ENCODE measurements around the gene AZGP1. TPM values are rescaled to one million over a fixed set of nuclear protein-coding genes. Genes with fewer than 3 reads are reported as not detected.

The AZGP1 gene
- total and polyA plus RNA-seq, 2 of the 13 experiments (the other 11 are each of a cell fraction or from before 2014, with no cell fraction given) = 93.8 to 229 TPM

GRCh38 chr7:100017300-100017699 is 41.5 kb upstream of the AZGP1 start:
- in situ Hi-C loops (cut with HindIII; ENCODE audit: extremely low pct_ligation_motif_present, low pct_unique_long_range_greater_than_20kb) (no loop called here), intact Hi-C loops (cut with micrococcal nuclease; ENCODE audit: unreplicated experiment) (loop anchor here (2.0 kb wide), 1 partner anchor 20 kb away; no protein-coding TSS in a partner anchor)
- FAIRE-seq = no peak
- Histone ChIP-seq H3K9me3 (ENCODE audit: low read length) (no peaks in the 10 kb centered on the region), H3K36me3 (replicated peaks in 1 of 2; ENCODE audit: control insufficient read depth in 1 of 2, insufficient read depth in 2 of 2, low read length in 2 of 2) (peaks cover 6 to 22% of the 10 kb centered on the region in 2 experiments), H3K4me1 (ENCODE audit: insufficient read depth, low read length) (peaks cover 82% of the 10 kb centered on the region), H3K27ac (ENCODE audit: extremely low read length, insufficient read depth, low read length) (peak overlapping the region; percentile 93), H3K79me2 (ENCODE audit: insufficient read depth, low read length) (peaks cover 63% of the 10 kb centered on the region), H4K20me1 (ENCODE audit: insufficient read depth, low read length) (peaks cover 22% of the 10 kb centered on the region), H3K4me3 (replicated peaks in 1 of 3; ENCODE audit: insufficient read depth in 1 of 3, low read depth in 2 of 3, low read length in 3 of 3) (peak overlapping the region; percentile 92 to 94 (median 93)), H3K9ac (ENCODE audit: insufficient read depth, low read depth, low read length) (peak overlapping the region; percentile 94), H3K4me2 (ENCODE audit: low read depth, low read length) (peak overlapping the region; percentile 90), H3K27me3 (ENCODE audit: control insufficient read depth in 1 of 2, insufficient read depth in 2 of 2, low read length in 2 of 2) (no peaks in the 10 kb centered on the region; a peak in 1 of 5 replicates), H2AFZ (ENCODE audit: low read length) (no peak overlapping the region)
- ATAC-seq = no peak
- WGBS (ENCODE audit: low lambda C conversion rate) = 5% methylated on average over 11 of the region's 11 CpGs
- no TSS peak for BruUV-seq (replicated peaks)
- CTCF ChIA-PET (ENCODE audit: low intra/inter-chr PET ratio, low total read pairs) = no interaction called here
- POLR2A ChIA-PET = interaction anchor here (0.7 to 6.6 kb wide), 9 partner anchors 9 to 104 kb away, joined by 3 to 212 read pairs (median 5); partner anchors contain the start of gene ZSCAN21
- DNase-seq (ENCODE audit: low spot score) = peak; percentile 67
- TF ChIP-seq WIZ (CRISPR knock-in tag; IDR thresholded peaks at IDR 0.05) (no peak), ZNF556 (CRISPR knock-in tag; IDR thresholded peaks at IDR 0.05; ENCODE audit: borderline replicate concordance) (0 out of 2 replicates have a peak, but pooled peaks have one; percentile 27), NCOA5 (CRISPR knock-in tag; IDR thresholded peaks at IDR 0.05) (no peak), ZNF747 (CRISPR knock-in tag; IDR thresholded peaks at IDR 0.05; ENCODE audit: borderline replicate concordance) (no peak), FOXA3 (CRISPR knock-in tag; IDR thresholded peaks at IDR 0.05) (peak; percentile 95), RCOR2 (CRISPR knock-in tag; IDR thresholded peaks at IDR 0.05) (peak; percentile 56; the same call in 1 of the 2 replicates), KDM1A (CRISPR knock-in tag; IDR thresholded peaks at IDR 0.05) (peak; percentile 31; the same call in 1 of the 2 replicates), ZBTB34 (CRISPR knock-in tag; IDR thresholded peaks at IDR 0.05) (no peak), CBX1 (IDR thresholded peaks at IDR 0.05; ENCODE audit: low read depth) (peak; percentile 38), ZNF234 (CRISPR knock-in tag; conservative IDR thresholded peaks at IDR 0.05) (no peak), TAF1 (CRISPR knock-in tag; IDR thresholded peaks at IDR 0.05) (no peak), ZSCAN9 (CRISPR knock-in tag; IDR thresholded peaks at IDR 0.05; ENCODE audit: borderline replicate concordance) (peak; percentile 47; the same call in 1 of the 2 replicates), ZNF224 (CRISPR knock-in tag; IDR thresholded peaks at IDR 0.05) (no peak), ZMYM4 (CRISPR knock-in tag; IDR thresholded peaks at IDR 0.05) (peak; percentile 36), ZMYM3 (CRISPR knock-in tag; IDR thresholded peaks at IDR 0.05) (peak; percentile 66), ZNF18 (CRISPR knock-in tag; IDR thresholded peaks at IDR 0.05; ENCODE audit: insufficient replicate concordance) (no peak), ZNF331 (CRISPR knock-in tag; IDR thresholded peaks at IDR 0.05) (peak; percentile 69; the same call in 1 of the 2 replicates), SALL1 (CRISPR knock-in tag; IDR thresholded peaks at IDR 0.05) (peak; percentile 76), ZNF460 (CRISPR knock-in tag; IDR thresholded peaks at IDR 0.05; ENCODE audit: borderline replicate concordance) (peak; percentile 75; the same call in 1 of the 2 replicates), FOXO1 (CRISPR knock-in tag; IDR thresholded peaks at IDR 0.05) (peak; percentile 39; the same call in 1 of the 2 replicates), PHF21A (CRISPR knock-in tag; IDR thresholded peaks at IDR 0.05) (peak; percentile 58; the same call in 1 of the 2 replicates), MIXL1 (CRISPR knock-in tag; IDR thresholded peaks at IDR 0.05) (0 out of 2 replicates have a peak, but pooled peaks have one; percentile 16), ZGPAT (CRISPR knock-in tag; IDR thresholded peaks at IDR 0.05) (peak; percentile 27; the same call in 1 of the 2 replicates)

Measured in HepG2 (cell line).